HG03175 (cell line): ENCODE measurements around the gene SCAI.
"Not testable (repeated sequence)": the region's sequence is repeated elsewhere in the genome, so short reads cannot be mapped to it uniquely, and the experiment has no call there.

Experiments used
- ATAC-seq: cut with Tn5 transposase; IDR thresholded peaks from one replicate; pipeline ENCODE4 v1.9.1; 2021; ENCODE audit warnings: mild to moderate bottlenecking, moderate library complexity; ENCODE audit not compliant: unreplicated experiment

The SCAI gene

DNA sequence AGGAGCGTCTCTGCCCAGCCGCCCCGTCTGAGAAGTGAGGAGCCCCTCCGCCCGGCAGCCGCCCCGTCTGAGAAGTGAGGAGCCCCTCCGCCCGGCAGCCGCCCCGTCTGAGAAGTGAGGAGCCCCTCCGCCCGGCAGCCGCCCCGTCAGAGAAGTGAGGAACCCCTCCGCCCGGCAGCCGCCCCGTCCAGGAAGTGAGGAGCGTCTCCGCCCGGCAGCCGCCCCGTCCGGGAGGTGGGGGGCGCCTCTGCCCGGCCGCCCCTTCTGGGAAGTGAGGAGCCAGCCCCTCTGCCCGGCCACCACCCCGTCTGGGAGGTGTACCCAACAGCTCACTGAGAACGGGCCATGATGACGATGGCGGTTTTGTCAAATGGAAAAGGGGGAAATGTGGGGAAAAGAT is 34.8 kb downstream of the SCAI start:
- not testable (repeated sequence) for ATAC-seq

DNA sequence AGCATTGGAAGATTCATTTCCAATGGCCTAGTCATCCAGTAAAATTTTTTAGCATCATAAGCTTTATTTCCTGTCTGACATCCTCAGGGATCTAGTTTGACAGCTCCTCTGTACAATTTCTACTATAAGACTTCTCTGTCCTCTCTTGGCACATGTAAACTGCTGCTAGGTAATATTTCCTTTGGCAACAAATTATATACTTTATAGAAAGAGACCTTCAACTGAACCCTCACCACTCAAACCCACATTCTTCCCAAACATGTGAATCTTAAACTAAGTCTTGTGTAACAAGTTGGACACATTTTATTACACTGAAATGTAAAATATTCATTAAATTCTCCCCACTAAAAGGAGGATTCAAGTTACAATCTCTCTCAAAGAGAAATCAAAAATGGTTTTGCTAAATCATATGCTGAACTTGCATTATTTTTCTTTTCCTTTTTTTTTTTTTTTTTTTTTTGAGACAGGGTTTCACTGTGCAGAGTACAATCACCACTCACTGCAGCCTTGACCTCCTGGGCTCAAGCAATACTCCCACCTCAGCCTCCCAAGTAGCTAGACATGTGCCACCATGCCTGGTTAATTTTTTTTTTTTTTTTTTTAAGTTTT is 36.9 kb downstream of the SCAI start:
- ATAC-seq = no peak

DNA sequence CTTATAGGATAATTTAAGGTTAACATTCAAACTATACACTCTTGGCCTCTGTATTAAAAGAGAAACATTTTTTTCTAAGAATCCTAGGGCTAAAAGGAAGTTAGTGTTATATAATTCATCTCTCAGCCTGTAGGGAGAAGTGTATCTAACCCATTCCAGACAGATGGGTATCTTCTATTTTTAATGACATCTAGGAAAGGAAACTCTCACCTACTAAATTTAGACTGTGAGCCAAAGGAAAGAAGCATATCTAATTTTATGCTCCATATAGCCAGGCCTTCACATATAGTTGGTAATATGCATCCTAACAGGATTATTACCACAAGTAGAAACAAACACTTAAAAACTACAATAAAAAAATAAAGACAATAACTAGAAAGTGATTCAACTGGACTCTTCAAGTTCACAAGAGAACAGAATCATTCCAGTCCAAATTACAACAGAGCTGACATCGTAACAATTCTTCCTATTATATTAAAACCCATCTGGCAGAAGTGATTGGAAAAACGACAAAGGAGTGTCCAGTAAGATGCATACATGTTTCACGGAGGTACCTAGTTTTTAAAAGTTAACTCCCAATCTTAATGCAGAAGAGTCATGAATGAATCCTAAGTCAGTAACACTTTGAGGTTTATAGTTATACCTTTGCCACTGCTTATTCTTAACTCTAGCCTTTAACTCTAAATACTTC is 39.4 kb downstream of the SCAI start:
- no peak for ATAC-seq

DNA sequence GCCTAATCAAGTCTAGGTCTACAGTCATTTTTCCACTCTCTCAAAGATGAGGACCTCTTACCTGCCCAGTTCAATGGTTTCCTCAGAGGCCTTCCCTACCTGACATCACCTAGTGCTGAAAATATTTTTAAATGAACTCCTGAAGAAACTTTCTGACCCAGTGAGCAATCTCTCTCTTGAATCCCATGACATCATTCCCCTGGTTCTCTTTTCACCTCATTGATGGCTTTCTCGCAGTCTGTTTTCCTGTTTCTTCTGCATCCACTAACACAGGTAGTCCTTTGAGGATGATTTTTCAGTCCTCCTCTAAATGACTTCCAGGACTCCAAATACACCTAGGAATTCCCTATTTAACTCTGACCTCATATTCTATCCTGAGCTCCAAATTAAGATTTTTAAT is 40.3 kb downstream of the SCAI start:
- ATAC-seq = no peak

DNA sequence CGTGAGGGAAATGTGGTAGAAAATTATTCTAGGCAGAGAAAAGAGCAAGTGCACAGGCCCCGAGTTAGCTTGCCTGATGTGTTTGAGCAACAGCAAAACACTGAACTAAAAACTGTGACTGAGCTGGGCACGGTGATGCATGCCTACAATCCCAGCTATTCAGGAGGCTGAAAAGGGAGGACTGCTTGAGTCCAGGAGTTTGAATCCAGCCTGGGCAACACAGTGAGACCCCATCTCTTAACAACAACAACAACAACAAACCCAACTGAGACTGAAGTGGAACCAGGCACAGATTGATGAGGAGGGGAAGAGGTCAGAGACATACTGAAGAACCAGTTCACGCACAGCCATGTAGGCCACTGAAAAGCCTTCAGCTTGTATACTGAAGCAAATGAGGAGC is 42.5 kb downstream of the SCAI start:
- no peak for ATAC-seq

DNA sequence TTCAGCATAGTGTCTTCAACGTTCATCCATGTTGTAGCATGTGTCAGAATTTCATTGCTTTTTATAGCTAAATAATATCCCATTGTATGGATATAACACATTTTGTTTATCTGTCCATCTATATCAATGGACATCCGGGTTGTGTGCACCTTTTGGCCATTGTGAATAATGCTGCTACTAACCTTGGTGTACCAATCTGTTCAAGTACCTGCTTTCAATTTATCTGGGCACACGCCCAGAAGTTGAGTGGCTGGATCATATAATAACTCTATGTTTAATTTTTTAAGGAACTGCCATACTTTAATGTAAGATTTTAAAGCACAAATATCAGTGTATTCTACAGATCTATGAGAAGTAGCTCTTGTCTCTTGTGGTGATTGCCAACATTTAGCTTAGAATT is 43.5 kb downstream of the SCAI start:
- no peak for ATAC-seq

DNA sequence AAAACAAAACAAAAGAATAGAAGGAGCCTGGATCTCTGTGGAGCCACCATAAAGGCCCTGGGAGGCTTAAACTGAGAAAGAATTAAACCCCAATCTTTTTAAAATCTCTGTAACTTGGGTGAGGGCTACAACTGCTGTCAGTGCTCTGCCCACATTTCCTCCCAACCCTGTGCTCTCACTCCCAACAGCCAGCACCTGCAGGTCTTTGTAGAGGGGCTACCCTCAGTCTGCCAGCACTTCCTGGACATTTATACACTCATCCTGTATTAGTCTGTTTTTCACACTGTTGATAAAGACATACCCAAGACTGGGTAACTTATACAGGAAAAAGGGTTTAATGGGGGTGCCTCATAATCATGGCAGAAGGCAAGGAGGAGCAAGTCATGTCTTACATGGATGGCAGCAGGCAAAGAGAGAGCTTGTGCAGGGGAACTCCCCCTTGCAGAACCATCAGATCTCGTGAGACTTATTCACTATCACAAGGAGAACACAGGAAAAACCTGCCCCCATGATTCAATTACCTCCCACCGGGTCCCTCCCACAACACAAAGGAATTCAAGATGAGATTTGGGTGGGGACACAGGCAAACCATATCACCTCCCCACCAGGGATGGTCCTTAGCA is 47.4 kb downstream of the SCAI start:
- no peak for ATAC-seq

DNA sequence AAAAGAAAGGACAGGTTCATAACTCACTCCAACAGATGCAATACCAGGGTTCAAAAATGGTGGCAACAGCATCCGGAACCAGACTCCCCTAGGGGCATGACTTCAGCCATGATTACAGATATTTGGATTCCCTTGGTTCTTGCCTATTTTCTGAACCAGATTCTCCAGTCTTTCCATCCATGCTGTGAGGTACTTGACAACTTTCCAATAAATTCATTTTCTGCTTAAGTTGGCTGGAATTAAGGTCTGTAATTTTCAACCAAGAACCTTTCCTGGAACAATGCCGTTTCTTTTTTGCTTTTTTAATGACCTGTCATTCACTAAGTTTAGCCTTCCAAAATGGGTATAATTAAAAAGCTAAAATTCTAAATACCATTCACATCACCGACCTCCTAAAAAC is 52.2 kb downstream of the SCAI start:
- ATAC-seq = no peak

DNA sequence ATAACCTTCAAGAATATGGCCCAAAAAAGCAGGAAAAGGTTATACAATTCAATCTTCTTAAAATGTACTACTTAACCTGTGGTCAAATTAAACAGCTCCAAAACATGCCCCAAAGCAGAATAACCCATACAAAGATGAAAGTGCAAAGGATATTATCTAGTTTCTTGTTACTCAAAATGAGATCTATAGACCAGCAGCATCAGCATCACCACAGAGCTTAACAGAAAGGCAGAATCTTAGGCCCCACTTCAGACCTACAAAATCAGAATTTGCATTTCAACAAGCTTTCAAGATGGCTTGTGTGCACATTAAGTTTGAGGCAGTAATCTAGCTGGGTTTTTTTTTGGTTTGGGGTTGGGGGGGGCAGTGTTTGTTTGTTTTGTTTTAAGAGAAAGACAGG is 54.0 kb downstream of the SCAI start:
- ATAC-seq = no peak

DNA sequence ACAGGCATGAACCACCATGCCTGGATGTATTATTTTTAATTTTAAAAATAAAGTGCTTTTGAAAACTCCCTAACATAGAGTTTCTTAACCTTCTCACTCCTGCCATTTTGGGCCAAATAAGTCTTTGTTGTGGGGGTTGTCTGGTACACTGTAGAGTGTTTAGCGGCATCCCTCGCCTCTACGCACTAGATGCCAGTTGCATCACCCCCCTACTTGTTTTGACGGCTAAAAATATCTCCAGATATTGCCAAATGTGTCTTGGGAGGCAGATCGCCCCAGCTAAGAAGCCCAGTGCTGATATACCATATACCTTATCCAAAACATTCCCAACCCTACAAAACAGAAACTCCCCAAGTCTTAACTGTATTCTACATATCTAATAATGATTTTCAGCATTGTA is 54.6 kb downstream of the SCAI start:
- ATAC-seq = no peak

DNA sequence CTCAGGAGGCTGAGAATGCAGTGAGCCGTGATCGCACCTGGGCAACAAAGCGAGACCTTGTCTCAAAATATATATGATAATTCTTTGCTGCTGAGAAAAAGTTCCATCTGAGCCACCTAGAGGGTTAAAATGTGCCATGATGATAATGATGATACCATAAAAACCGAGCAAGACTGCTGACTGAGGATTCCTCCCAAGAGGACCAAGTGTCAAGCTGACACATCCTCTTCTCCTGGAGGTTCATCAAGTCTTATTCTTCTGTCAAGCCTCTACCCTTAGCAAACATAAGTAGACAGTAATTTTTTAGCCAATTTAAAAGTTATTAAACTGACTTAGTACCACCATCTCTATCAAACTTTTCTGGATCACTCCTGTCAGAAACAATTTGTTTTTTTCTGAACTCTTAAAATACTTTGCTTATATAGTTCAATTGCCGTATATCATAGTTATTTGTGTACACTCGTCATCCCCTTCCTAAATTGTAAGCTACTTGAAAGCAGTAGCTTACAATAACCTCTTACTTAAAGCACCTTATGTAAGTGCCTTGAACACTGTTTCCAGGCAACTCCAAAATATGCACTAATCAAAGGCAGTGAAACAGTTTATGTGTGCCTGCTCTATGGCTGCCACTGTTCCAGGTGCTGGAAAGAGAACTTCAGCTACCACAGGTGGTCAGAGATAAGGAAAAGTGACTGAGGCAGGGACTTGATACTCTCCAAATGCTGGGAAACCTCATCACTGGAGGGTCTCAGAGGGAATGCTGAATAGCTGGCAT is 57.4 kb downstream of the SCAI start:
- no peak for ATAC-seq

DNA sequence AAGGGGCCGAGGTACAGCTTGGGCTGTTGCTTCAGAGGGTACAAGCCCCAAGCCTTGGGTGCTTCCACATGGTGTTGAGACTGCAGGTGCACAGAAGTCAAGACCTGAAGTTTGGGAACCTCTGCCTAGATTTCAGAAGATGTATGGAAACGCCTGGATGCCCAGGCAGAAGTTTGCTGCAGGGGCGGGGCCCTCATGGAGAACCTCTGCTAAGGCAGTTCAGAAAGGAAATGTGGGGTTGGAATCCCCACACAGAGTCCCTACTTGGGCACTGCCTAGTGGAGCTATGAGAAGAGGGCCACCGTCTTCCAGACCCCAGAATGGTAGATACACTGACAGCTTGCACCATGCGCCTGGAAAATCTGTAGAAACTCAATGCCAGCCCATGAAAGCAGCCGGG is 61.1 kb downstream of the SCAI start:
- not testable (repeated sequence) for ATAC-seq

DNA sequence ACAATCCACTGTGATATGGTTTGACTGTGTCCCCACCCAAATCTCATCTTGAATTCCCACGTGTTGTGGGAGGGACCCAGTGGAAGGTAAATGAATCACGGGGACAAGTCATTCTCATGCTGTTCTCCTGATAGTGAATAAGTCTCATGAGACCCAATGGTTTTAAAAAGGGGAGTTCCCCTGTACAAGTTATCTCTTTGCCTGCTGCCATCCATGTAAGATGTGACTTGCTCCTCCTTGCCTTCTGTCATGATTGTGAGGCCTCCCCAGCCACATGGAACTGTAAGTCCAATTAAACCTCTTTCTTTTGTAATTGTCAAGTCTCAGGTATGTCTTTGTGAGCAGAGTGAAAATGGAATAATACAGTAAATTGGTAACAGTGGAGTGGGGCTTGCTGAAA is 62.5 kb downstream of the SCAI start:
- ATAC-seq = not testable (repeated sequence)

DNA sequence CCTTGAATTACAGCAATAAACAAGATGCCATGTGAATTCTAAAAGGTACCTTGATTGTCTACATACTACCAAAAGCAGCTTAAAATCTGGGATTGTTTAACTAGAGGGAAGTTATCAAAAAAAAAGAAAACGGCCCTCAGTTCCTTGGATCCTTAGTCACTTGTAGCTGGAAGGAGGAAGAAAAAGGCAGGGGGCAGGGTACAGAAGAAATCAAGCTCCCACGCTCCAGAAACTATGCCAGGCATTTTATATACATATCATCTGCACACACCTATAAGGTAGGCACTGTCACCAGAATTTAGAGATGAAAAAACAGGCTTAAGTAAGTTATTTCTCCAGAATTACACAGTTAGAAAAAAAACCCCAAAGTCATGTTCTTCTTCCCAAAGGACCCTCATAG is 63.4 kb downstream of the SCAI start:
- ATAC-seq = no peak

DNA sequence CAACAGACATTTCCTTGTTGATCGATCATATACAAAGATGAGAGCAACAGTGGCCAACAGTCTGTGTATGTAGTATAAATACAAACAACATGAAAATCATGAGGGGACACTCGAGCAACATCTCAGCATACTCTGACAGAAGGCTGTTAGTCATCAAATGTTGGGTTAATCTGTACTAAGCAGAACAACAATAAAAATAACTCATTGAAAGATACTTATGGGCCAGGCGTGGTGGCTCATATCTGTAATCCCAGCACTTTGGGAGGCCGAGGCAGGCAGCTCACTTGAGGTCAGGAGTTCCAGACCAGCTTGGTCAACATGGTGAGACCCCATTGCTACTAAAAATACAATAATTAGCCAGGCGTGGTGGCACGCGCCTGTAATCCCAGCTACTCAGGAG is 67.3 kb downstream of the SCAI start:
- ATAC-seq = no peak

DNA sequence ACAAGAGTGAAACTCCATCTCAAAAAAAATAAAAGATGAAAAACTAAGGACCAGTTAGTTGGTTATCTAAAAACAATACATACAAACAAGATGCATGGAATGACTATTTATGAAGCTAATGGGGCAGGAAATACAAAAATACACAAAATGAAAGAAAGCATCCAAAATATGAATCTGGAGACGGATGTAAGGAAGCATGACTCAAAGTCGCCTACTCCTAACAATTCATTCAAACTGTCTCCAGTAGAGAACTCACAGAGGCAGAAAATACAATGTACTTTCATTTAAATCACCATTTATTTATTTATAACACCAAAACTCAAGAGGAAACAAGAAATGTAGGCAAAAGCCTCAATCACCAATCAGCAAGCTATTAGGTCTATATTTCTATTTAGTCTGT is 68.4 kb downstream of the SCAI start:
- no peak for ATAC-seq

DNA sequence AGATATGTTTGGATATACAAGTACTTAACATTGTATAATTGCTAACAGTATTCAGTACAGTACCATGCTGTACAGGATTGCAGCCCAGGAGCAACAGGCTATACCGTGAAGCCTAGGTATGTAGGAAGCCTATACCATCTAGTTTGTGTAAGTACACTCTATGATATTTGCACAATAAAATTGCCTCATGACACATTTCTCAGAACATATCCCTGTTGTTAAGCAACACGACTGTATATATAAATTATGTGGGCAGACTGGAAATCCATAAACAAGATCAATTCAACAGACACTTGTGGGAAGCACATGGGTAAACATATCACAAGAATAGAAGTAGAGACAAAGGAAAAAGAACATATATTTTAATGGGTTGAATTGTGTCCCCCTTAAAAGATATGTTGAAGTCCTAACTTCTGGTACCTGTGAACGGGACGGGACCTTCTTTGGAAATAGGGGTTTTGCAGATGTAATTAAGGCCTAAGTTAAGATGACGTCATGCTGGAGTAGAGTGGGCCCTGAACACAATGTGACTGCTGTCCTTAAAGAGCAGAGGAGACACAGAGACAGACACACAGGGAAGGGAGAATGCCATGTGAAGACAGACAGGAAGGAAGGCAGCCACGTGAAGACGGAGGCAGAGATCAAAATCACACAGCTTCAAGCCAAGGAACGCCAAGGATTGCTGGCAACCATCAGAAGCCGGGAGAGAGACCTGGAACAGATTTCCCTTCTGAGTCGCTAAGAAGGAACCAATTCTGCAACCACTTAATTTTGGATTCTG is 76.3 kb downstream of the SCAI start:
- no peak for ATAC-seq

DNA sequence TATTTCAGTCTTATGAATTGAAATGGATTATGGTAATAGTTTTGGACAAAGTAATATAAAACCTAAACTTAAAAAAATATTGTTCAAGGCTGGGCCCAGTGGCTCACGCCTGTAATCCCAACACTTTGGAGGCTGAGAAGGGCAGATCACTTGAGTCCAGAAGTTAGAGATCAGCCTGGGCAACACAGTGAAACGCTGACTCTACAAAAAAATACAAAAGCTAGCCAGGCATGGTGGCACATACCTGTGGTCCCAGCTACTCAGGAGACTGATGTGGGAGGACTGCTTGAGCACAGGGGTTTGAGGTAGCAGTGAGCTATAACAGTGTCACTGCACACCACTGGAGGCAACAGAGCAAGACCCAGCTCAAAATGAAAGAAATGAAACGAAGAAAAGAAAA is 81.9 kb downstream of the SCAI start:
- ATAC-seq = no peak

DNA sequence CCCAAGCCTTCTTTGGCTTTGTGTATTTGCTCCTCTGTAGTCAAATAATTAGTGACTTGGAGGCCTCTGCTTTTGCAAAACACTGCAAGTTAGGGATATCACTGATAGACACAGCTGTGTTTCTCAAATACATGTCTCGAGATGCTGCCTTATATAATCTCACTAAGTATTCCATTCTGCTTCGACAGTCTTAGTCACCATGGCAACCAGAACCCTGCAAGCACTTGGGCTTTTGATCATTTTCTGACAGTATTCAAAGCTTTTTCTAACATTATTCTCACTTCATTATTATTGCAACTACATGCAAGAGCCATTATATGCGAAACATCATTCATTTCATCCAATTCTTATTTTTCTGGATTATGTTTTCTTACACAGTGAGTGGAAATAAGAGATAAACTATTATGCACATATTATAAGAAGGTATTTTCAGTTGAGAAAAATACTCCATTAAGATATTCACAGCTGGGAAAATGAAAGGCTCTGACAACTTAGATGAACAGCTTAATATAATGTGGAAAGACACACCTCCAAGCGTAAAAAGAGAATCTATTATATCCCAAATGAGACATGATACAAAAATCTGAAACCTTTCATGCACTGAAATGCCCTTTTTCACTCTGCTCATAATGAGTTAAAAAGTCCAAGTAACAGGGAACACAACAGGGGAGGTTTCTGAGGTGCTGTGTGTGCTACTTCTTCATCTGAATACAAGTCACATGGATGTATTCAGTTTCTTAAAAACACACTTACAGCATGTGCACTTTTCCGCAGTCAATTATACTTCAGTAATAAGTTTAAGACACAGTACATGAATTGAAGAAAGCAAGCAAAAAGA is 93.9 kb downstream of the SCAI start:
- ATAC-seq = no peak

DNA sequence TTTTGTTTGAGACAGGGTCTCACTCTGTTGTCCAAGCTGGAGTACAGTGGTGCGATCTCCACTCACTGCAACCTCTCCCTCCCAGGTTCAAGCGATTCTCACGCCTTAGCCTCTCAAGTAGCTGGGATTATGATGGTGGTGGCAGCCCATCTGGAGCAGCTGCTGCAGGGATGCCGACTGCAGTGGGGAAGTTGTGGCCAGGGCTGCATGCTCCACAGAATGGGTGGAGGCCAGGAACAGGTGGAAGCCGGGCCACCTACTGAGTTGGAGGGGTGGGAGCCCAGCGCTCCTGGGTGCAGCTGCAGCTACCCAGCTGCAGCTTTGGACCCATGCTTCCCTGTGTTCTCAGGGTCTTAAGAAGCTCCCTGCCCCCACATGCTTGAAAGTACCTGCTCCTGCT is 99.7 kb downstream of the SCAI start:
- no peak for ATAC-seq
